ENCODE results near the gene RNF5.

- TF ChIP-seq CTCF (IDR thresholded peaks at IDR 0.05) (no peak), MAX (CRISPR knock-in tag; IDR thresholded peaks at IDR 0.05) (no peak), SP1 (CRISPR knock-in tag; conservative IDR thresholded peaks at IDR 0.05) (no peak), ZNF396 (CRISPR knock-in tag; IDR thresholded peaks at IDR 0.05; ENCODE audit: borderline replicate concordance) (no peak), NR2C2 (CRISPR knock-in tag; IDR thresholded peaks at IDR 0.05) (no peak), JUN (CRISPR knock-in tag; IDR thresholded peaks at IDR 0.05) (no peak), AFF4 (CRISPR knock-in tag; IDR thresholded peaks at IDR 0.05; ENCODE audit: borderline replicate concordance) (no peak), USF2 (CRISPR knock-in tag; IDR thresholded peaks at IDR 0.05) (no peak), HMGA2 (CRISPR knock-in tag; IDR thresholded peaks at IDR 0.05) (no peak), CREB1 (CRISPR knock-in tag; IDR thresholded peaks at IDR 0.05) (no peak)
Observed at GRCh38 chr6:32188381-32189068, 10.3 kb downstream of the RNF5 start.
